ENCODE results near the gene LCLAT1. TPM values are rescaled to one million over a fixed set of nuclear protein-coding genes. Genes with fewer than 3 reads are reported as not detected.
A peak's percentile ranks its signal among the peaks of the same experiment; 100 is the strongest.

LCLAT1 gene
- total and polyA plus RNA-seq, 2 of the 4 experiments (the other 2 are of a cell fraction): 7.5 to 11.5 TPM

- DNase-seq: no peak
- TF ChIP-seq BHLHE40 (IDR thresholded peaks at IDR 0.05; ENCODE audit: low read depth, low read length) (no peak), MXI1 (IDR thresholded peaks at IDR 0.05; ENCODE audit: borderline replicate concordance, low read depth, low read length) (no peak), USF2 (IDR thresholded peaks at IDR 0.05; ENCODE audit: low read depth, low read length) (no peak), CEBPB (IDR thresholded peaks at IDR 0.05; ENCODE audit: low read depth, low read length) (no peak), RCOR1 (IDR thresholded peaks at IDR 0.05; ENCODE audit: insufficient replicate concordance, low read length) (no peak), CTCF (conservative IDR thresholded peaks at IDR 0.05; ENCODE audit: low read depth, low read length) (no peak)
- Histone ChIP-seq H4K8ac (ENCODE audit: low read depth in 2 of 2, low read length in 2 of 2) (no peak overlapping the region), H2BK120ac (ENCODE audit: low read depth, low read length) (0 out of 2 replicates have a peak overlapping the region, but pooled peaks have one; percentile 24), H3K27me3 (ENCODE audit: control insufficient read depth, insufficient read depth, low read length) (no peaks in the 10 kb centered on the region), H2AFZ (replicated peaks; ENCODE audit: low read length, poor library complexity) (peak overlapping the region; percentile 27), H3K36me3 (ENCODE audit: control insufficient read depth, insufficient read depth, low read length) (no peaks in the 10 kb centered on the region), H3K4me1 (ENCODE audit: control insufficient read depth, insufficient read depth, low read length) (peaks cover 18% of the 10 kb centered on the region), H3K9me3 (ENCODE audit: control insufficient read depth, insufficient read depth, low read length) (no peaks in the 10 kb centered on the region), H3K4me3 (ENCODE audit: insufficient read depth, low read depth, low read length) (no peak overlapping the region), H4K91ac (ENCODE audit: insufficient read depth, low read depth, low read length) (no peak overlapping the region; the same call in 1 of the 2 replicates), H3K9me1 (ENCODE audit: insufficient read depth, low read length) (peaks cover 5% of the 10 kb centered on the region; the same call in 1 of the 2 replicates), H4K20me1 (ENCODE audit: insufficient read depth, low read length) (no peaks in the 10 kb centered on the region), H3K4me2 (ENCODE audit: low read depth, low read length) (no peak overlapping the region), H3K9ac (ENCODE audit: low read depth, low read length) (no peak overlapping the region), H3K18ac (ENCODE audit: low read depth, low read length) (no peak overlapping the region; the same call in 1 of the 2 replicates), H3K23ac (ENCODE audit: low read depth, low read length) (no peak overlapping the region), H2BK20ac (ENCODE audit: low read depth, low read length) (no peak overlapping the region), H3K27ac (ENCODE audit: insufficient read depth, low read length) (no peak overlapping the region), H3K56ac (ENCODE audit: extremely low read depth, insufficient read depth, low read length) (no peak overlapping the region), H3K79me1 (ENCODE audit: low read depth in 1 of 2, low read length in 2 of 2) (0 out of 4 replicates have a peak, but pooled peaks cover 0 to 2% of the 10 kb centered on the region in 2 experiments), H2BK5ac (ENCODE audit: low read depth, low read length, poor library complexity, severe bottlenecking) (no peak overlapping the region), H2AK5ac (ENCODE audit: low read depth, low read length) (0 out of 2 replicates have a peak overlapping the region, but pooled peaks have one; percentile 1), H3K14ac (replicated peaks; ENCODE audit: low read depth, low read length) (no peak overlapping the region), H2AK9ac (replicated peaks; ENCODE audit: low read depth, low read length, poor library complexity) (peak overlapping the region; percentile 25), H2BK15ac (ENCODE audit: low read depth, low read length) (no peak overlapping the region), H3K4ac (ENCODE audit: low read depth, low read length) (peak overlapping the region; percentile 48; the same call in 1 of the 2 replicates), H4K5ac (ENCODE audit: low read depth, low read length) (peak overlapping the region; percentile 9; the same call in 1 of the 2 replicates)
- ATAC-seq (ENCODE audit: low read depth): no peak
- dilution Hi-C loops (cut with HindIII; ENCODE audit: low sequenced_read_pairs, unreplicated experiment) (no loop called here), in situ Hi-C loops (cut with MboI; ENCODE audit: low sequenced_read_pairs) (no loop called here), intact Hi-C loops (cut with micrococcal nuclease) (loop anchor here (5.0 kb wide), 1 partner anchor 388 kb away; no protein-coding TSS in a partner anchor)
- CTCF ChIA-PET: no interaction called here
- no TSS peak for BruUV-seq (replicated peaks)
- POLR2A ChIA-PET (ENCODE audit: unreplicated experiment): no interaction called here
- no CpG with 5 or more reads among the region's 5 CpGs for WGBS, 2 experiments (ENCODE audit: extremely low coverage in 2 of 2, insufficient read length in 1 of 2)
Observed at GRCh38 chr2:30690126-30690561, 243.1 kb downstream of the LCLAT1 start.
